GM12864 (cell line): ENCODE results near the gene CD2BP2.

Source experiments
- DNase-seq: peaks from one replicate; pipeline ENCODE4 v3.0.0-alpha.2; 2011; ENCODE audit warnings: low read depth
- H3K4me3 ChIP-seq: 2 replicates; pipeline ENCODE4 v1.5.1; 2011; ENCODE audit warnings: mild to moderate bottlenecking, low read depth, low read length, control low read depth
- CTCF ChIP-seq: IDR thresholded peaks from 2 replicates; pipeline ENCODE4 v1.5.1; 2011; ENCODE audit warnings: low read depth, mild to moderate bottlenecking, moderate library complexity, low read length, control low read depth, inconsistent platforms; ENCODE audit errors: missing control alignments

CD2BP2 gene

DNA sequence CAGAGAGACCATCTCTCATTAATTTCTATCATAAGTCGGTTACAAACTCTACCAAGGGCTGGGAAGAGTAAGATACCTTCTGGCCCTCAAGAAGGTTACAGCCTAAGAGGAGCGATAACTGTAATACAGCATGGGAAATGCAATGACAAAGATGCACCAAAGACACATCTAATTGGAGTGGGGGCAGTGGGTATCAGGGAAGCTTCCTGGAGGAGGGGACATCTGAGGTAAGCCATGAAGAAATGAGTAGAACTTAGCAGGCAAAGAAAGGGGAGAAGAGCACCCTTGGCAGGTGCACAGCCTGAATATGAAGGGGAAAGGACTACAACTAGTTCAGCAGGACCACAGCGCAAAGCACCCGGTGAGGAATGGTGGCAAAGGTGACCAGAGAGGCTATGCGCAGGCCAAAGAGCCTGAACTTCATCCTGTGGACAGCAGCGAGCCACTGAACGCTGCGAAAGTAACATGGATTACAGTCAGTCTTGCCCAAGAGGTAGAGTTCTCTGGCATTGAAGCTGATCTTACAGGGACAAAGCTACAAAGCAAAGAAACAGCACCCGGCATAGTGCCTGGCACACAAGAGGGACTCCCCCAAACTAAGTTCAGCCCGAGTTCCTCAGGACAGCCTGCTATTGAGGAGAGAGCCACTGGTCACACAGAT lies 12.4 kb upstream of the CD2BP2 start:
- TF ChIP-seq CTCF: no peak
- H3K4me3 ChIP-seq: peak overlapping the region; percentile 85
- no peak for DNase-seq

DNA sequence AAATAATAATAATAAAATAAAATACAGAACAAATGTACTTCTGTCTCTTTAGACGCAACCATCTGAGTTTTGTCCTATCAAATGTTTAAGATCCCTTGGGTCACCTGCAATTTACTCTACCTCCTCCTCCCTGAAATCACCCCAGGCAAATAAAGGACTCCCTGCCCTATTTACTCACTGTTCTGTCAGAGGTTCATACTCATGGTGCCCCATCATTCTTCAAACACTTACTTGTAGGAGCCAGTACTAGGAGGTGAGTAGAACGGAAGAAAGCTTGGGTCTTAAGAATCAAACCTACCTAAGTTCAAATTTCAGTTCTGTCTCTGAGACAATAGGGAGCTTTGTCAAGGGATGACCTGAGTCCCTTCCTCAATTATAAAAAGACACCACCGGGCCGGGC lies 11.4 kb upstream of the CD2BP2 start:
- H3K4me3 ChIP-seq: no peak overlapping the region
- DNase-seq: no peak
- TF ChIP-seq CTCF: no peak

DNA sequence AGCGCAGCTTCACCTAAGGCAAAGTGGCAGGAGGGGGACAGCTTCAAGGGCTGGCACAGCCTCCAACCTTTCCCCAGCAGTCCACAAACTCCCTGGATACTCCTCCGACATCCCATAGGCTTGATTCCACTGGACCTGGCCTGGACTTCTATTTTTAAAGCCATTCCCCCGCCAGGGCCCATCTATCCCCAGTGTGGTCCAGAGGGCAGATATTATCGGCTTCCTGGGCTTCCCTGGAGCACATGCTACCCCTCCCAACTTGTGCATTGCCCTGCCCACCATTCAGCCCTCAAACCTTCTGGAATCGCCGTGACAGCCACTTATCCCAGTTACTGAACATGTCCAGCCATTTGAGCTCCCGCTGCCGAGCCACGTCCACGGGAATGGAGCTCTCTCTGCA lies 10.1 kb upstream of the CD2BP2 start:
- TF ChIP-seq CTCF: no peak
- DNase-seq: no peak
- H3K4me3 ChIP-seq: no peak overlapping the region

DNA sequence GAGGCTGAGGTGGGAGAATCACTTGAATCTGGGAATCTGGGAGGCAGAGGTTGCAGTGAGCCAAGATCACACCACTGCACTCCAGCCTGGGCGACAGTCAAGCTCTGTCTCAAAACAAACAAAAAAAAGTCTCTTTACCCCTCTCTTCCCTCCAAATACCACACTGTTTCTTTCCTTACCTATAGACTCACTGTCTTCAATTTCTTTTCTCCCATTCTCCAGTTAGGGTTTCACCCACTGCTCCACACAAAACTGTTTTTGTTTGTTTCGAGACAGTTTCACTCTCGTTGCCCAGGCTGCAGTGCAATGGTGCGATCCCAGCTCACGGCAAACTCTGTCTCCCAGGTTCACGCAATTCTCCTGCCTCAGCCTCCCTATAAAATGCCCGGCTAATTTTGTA lies 6.1 kb upstream of the CD2BP2 start:
- no peak for TF ChIP-seq CTCF
- DNase-seq: no peak
- H3K4me3 ChIP-seq: no peak overlapping the region

DNA sequence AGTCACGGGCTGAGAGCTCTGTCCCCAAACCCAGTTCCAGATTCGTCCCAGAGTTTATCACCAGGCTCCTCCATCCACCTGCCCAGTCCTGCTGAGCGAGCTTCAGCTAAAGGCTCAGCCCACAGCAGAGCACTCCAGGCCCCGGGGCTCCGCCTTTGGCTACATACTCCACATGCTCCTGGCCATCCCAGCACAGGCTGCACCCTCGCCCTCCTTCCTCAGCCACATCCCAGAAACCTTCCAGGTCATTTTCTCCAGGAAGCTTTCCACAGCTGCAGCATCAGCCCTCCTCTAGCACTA lies 4.7 kb upstream of the CD2BP2 start:
- no peak overlapping the region for H3K4me3 ChIP-seq
- TF ChIP-seq CTCF: no peak
- no peak for DNase-seq

GRCh38 chr16:30358990-30359870 lies 4.1 kb upstream of the CD2BP2 start:
- no peak for TF ChIP-seq CTCF
- no peak overlapping the region for H3K4me3 ChIP-seq
- DNase-seq: no peak

GRCh38 chr16:30358577-30358936 lies 3.4 kb upstream of the CD2BP2 start:
- TF ChIP-seq CTCF: no peak
- H3K4me3 ChIP-seq: no peak overlapping the region
- DNase-seq: no peak
